Cardiac fibroblast (primary cell): ENCODE results near the gene YDJC.
"Not testable (repeated sequence)": the region's sequence is repeated elsewhere in the genome, so short reads cannot be mapped to it uniquely, and the experiment has no call there.

Experiments used
- DNase-seq, 2 donors: peaks; one replicate each; pipeline versions ENCODE4 v3.0.0 to v3.0.0-alpha.2; 2010; ENCODE audit warnings: low read depth in 2 of 2
- H3K4me3 ChIP-seq, 2 donors: replicated peaks in 1 of 2; 1 replicate in 1 of 2; 2 replicates in 1 of 2; pipeline ENCODE4 v1.5.1; 2011; ENCODE audit warnings: low read depth in 2 of 2, low read length in 2 of 2, mild to moderate bottlenecking in 2 of 2, moderate library complexity in 1 of 2
- TF ChIP-seq, protein P1 (sequence below): IDR thresholded peaks from one replicate; pipeline ENCODE4 v1.5.1; 2011; ENCODE audit warnings: low read depth, mild to moderate bottlenecking, low read length, inconsistent platforms

Gene YDJC

GRCh38 chr22:21624120-21624879 is 5.5 kb downstream of the YDJC start:
- TF ChIP-seq, protein P1, sequence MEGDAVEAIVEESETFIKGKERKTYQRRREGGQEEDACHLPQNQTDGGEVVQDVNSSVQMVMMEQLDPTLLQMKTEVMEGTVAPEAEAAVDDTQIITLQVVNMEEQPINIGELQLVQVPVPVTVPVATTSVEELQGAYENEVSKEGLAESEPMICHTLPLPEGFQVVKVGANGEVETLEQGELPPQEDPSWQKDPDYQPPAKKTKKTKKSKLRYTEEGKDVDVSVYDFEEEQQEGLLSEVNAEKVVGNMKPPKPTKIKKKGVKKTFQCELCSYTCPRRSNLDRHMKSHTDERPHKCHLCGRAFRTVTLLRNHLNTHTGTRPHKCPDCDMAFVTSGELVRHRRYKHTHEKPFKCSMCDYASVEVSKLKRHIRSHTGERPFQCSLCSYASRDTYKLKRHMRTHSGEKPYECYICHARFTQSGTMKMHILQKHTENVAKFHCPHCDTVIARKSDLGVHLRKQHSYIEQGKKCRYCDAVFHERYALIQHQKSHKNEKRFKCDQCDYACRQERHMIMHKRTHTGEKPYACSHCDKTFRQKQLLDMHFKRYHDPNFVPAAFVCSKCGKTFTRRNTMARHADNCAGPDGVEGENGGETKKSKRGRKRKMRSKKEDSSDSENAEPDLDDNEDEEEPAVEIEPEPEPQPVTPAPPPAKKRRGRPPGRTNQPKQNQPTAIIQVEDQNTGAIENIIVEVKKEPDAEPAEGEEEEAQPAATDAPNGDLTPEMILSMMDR: peak; percentile 48
- DNase-seq: peak; percentile 26 to 31

GRCh38 chr22:21623648-21623970 is 6.2 kb downstream of the YDJC start:
- no peak overlapping the region for H3K4me3 ChIP-seq
- TF ChIP-seq, protein P1: no peak

More at GRCh38 chr22:21624120-21624879, 5.5 kb downstream of the YDJC start:
- H3K4me3 ChIP-seq: no peak overlapping the region

DNA sequence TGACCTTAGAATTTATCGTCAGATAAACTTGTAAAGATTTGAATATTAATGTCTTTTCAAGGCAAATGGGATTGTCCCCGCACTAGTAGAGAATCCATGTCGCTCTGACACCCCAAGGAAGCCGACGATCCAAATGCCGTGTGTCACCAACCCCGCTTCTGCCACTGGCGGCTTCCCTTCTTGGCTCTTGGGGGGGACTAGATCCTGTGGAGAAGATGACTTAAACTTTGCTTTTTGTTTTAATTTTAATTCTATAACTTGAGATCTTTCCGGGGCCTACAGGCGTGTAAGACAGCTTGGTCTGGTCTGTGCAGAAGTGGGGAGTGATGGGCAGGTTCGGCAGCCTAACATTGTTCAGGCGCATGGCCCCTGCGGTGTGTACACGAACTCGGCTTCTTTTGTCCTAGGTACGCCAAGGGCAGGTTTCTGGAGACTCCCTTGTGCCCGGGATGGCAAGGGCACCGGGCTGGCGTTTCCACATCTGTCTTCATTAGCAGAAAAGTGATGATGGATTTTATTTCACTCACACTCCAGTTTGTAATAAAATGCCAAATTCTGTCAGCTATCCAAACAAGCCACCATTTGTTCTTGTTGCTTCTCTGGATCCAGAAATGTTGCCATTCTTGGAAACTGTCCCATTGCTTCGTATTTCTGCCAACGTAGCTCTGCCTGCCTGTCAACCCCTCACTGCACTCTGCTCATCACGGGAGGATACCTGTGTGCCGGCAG is 6.7 kb downstream of the YDJC start:
- TF ChIP-seq, protein P1: no peak
- DNase-seq: no peak

More at GRCh38 chr22:21623648-21623970, 6.2 kb downstream of the YDJC start:
- DNase-seq: no peak

GRCh38 chr22:21622011-21622918 is 7.6 kb downstream of the YDJC start:
- H3K4me3 ChIP-seq: no peak overlapping the region
- no peak for DNase-seq

More for the DNA sequence above, 6.7 kb downstream of the YDJC start:
- H3K4me3 ChIP-seq: no peak overlapping the region

GRCh38 chr22:21621025-21621424 is 8.8 kb downstream of the YDJC start:
- no peak for DNase-seq
- H3K4me3 ChIP-seq: no peak overlapping the region
- TF ChIP-seq, protein P1: no peak

More at GRCh38 chr22:21622011-21622918, 7.6 kb downstream of the YDJC start:
- TF ChIP-seq, protein P1: no peak

DNA sequence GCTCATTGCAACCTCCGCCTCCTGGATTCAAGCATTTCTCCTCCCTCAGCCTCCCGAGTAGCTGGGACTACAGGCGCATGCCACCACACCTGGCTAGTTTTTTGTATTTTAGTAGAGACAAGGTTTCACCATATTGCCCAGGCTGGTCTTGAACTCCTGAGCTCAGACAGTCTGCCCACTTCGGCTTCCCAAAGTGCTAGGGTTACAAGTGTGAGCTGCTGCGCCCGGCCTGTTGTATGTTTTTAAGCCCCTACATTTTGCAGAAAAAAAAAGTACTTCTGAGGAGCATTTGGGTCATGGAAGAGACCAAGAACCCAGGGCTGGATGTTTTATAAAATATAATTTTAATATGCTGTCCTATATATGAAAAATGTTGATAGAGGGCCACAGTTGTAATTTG is 12.5 kb downstream of the YDJC start:
- DNase-seq, H3K4me3 ChIP-seq: not testable (repeated sequence)
